NT2/D1 (cell line): ENCODE results near the gene NPC1.

Source experiments
- SUZ12 ChIP-seq: IDR thresholded peaks from 2 replicates; pipeline ENCODE4 v1.6.1; 2011; ENCODE audit not compliant: insufficient read length, insufficient read depth; ENCODE audit errors: extremely low read depth
- YY1 ChIP-seq: IDR thresholded peaks from 2 replicates; pipeline ENCODE4 v1.6.1; 2011; ENCODE audit not compliant: insufficient read length, insufficient read depth
- ZNF274 ChIP-seq: IDR thresholded peaks from 2 replicates; pipeline ENCODE4 v1.6.1; 2011; ENCODE audit warnings: mild to moderate bottlenecking, low read depth, low read length

GRCh38 chr18:23528580-23529472, 57.5 kb downstream of the NPC1 start:
- TF ChIP-seq ZNF274, result no peak
- no peak for TF ChIP-seq YY1
- no peak for TF ChIP-seq SUZ12
